HG03108 (cell line): Measurements from ENCODE around the gene CHRM1.
"Not testable (repeated sequence)": the region's sequence is repeated elsewhere in the genome, so short reads cannot be mapped to it uniquely, and the experiment has no call there.

Experiments
- ATAC-seq: cut with Tn5 transposase; IDR thresholded peaks from one replicate; pipeline ENCODE4 v1.9.1; 2021; ENCODE audit warnings: moderate library complexity; ENCODE audit not compliant: unreplicated experiment

The CHRM1 gene

GRCh38 chr11:62921201-62921572 is at the start of gene CHRM1:
CHRM1 (minus strand) TSS chr11:62921363; CDS start chr11:62911100, 10,263 bp downstream.
- no peak for ATAC-seq

GRCh38 chr11:62965574-62965973 is 44.4 kb upstream of the CHRM1 start:
- ATAC-seq = no peak

- no peak for ATAC-seq
Observed at GRCh38 chr11:62962391-62962790, 41.2 kb upstream of the CHRM1 start.

GRCh38 chr11:62961017-62961570 is 39.9 kb upstream of the CHRM1 start:
- ATAC-seq = no peak

- no peak for ATAC-seq
Observed at GRCh38 chr11:62959422-62959980, 38.3 kb upstream of the CHRM1 start.

GRCh38 chr11:62958547-62959421 is 37.6 kb upstream of the CHRM1 start:
- ATAC-seq = no peak

GRCh38 chr11:62957147-62957546 is 36.0 kb upstream of the CHRM1 start:
- ATAC-seq = no peak

- no peak for ATAC-seq
Observed at GRCh38 chr11:62954478-62954877, 33.3 kb upstream of the CHRM1 start.

- ATAC-seq = no peak
Observed at GRCh38 chr11:62953811-62954210, 32.6 kb upstream of the CHRM1 start.

- ATAC-seq = no peak
Observed at GRCh38 chr11:62948765-62949320, 27.7 kb upstream of the CHRM1 start.

GRCh38 chr11:62945538-62945937 is 24.4 kb upstream of the CHRM1 start:
- not testable (repeated sequence) for ATAC-seq

GRCh38 chr11:62937528-62937927 is 16.4 kb upstream of the CHRM1 start:
- not testable (repeated sequence) for ATAC-seq

- ATAC-seq = no peak
Observed at GRCh38 chr11:62934496-62934785, 13.3 kb upstream of the CHRM1 start.

- no peak for ATAC-seq
Observed at GRCh38 chr11:62933750-62934495, 12.8 kb upstream of the CHRM1 start.

GRCh38 chr11:62933285-62933684 is 12.1 kb upstream of the CHRM1 start:
- no peak for ATAC-seq

- ATAC-seq = no peak
Observed at GRCh38 chr11:62931499-62932278, 10.5 kb upstream of the CHRM1 start.

GRCh38 chr11:62930666-62931065 is 9.5 kb upstream of the CHRM1 start:
- ATAC-seq = no peak

GRCh38 chr11:62930157-62930556 is 9.0 kb upstream of the CHRM1 start:
- ATAC-seq = no peak

- no peak for ATAC-seq
Observed at GRCh38 chr11:62928011-62928410, 6.8 kb upstream of the CHRM1 start.

GRCh38 chr11:62926680-62927455 is 5.7 kb upstream of the CHRM1 start:
- ATAC-seq = no peak
